ENCODE measurements around the gene RIC1.
"Not testable (repeated sequence)": the region's sequence is repeated elsewhere in the genome, so short reads cannot be mapped to it uniquely, and the experiment has no call there.

Gene RIC1

DNA sequence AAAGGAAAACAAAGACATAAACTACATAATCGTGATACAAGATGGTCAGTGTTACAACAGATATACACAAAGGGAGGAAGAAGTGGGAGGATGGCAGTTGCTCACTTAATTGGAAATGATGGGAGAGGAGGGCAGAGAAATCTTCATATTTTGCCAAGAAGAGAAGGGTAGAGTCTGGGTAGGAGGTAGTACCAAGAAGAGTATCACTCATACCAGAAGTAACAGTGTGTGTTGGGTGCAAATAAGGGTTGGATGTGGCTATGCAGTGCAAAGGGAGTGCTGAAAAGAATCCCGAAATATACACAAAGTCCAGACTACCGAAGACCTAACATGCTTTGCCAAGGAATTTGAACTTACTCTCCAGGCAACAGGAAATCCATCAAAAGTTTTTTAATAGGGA lies 163.0 kb downstream of the RIC1 start:
- no peak for DNase-seq

DNA sequence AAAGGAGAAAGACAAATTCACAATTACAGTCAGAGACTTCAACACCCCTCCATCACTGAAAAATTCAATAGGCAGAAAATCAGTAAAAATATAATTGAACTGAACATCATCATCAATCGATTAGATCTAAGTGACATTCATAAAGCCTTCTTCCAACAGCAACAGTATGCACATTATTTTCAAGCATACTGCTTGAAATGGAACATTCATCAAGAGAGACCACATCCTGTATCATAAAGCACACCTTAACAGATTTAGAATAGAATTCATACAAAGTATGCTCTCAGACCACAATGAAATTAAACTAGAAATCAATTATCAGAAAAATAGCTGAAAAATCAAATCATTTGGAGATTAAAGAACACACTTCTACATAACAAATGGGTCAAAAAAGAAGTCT lies 164.9 kb downstream of the RIC1 start:
- no peak for DNase-seq

DNA sequence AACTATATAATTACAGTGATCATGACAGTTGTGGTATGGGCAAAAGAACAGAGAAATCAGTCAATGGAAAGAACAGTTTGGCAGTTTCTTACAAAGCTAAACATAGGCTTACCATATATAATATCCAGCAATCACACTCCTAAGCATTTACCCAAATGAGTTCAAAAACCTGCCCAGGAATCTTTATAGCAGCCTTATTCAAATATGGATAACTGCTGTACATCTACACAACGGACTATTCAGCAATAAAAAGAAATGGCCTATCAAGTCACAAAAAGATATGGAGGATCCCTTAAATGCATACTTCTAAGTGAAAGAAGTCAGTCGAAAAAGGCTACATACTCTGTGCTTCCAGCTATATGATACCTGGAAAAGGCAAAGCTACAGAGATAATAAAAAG lies 167.4 kb downstream of the RIC1 start:
- no peak for DNase-seq

DNA sequence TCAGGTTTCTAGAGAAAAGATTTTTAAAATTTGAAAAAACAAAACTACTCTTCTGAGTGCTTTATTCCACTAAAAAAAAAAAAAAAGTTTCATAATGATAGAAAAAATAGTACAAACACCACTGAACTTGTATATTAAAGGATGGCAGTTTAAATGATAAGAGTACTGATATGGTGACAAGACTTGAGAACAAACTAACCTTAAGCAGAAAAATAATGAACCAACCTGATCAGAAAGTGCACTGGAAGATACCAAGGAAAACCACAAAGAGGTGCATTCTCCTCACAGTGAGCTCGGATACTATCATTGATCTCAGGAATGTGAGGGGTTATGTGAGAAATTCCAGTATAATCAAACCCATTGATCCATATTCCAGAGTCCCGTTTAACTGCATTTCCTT lies 169.7 kb downstream of the RIC1 start:
- DNase-seq, result no peak

DNA sequence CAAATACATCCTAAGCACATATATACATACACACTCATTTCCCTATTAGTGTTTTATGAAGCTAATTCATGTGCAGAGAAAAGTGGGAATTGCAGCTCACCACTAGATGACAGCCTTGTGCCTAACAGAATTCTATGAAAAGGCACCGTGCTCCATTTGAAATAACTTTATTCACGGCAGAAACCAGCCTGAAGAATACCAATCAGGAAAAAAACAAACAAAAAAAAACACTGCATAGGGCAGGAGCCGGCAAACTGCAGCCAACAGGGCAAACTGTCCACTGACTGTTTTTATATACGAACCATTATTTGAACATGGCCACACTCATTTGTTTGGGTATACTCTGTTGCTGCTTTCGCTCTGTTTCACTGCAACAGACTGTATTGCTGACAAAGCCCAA lies 170.4 kb downstream of the RIC1 start:
- DNase-seq, result no peak

DNA sequence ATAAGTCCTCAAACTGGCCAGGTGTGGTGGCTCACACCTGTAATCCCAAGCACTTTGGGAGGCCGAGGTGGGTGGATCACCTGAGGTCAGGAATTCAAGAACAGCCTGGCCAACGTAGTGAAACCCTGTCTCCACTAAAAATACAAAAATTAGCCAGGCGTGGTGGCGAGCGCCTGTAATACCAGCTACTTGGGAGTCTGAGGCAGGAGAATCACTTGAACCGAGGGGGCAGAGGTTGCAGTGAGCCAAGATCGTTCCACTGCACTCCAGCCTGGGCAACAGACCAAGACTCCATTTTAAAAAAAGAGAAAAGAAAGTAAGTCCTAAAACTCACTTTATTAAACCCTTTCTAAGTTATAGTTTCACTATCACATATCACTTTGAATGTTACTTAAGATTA lies 171.5 kb downstream of the RIC1 start:
- DNase-seq, result not testable (repeated sequence)

DNA sequence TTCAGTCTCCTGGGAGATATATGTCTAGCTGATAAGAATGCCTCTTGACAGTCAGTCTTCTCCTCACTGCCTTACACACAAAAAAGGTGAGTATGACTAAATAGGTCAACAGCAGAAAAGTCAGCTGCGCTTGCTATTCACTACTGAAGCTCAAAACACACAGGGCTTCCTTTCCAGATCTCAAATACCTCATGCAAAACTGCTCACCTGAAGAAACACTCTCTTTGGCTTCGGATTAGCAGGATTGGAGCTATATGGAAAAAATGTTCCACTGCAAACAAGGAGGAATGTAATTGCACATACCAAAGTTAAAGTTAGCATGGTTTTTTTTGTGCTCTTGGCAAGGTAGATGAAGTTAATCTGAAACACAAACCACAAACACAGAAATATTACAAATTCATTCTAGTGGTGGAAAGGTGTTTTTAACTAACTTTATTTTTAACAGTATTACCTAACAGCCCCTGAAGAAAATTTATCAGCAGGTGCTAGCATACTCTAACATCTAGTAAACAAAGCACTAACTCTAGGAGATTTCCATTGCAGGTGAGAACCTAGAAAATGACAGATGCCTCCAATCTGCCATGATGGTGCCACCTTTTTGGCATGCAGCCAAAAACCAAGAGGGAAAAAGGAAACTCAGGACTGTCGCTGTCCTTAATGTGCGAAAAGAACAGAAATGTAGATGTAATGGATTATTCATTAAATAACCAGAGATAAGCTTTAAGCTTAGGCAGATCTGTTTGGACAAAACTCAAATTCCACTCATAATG lies 172.2 kb downstream of the RIC1 start:
- DNase-seq, result no peak

DNA sequence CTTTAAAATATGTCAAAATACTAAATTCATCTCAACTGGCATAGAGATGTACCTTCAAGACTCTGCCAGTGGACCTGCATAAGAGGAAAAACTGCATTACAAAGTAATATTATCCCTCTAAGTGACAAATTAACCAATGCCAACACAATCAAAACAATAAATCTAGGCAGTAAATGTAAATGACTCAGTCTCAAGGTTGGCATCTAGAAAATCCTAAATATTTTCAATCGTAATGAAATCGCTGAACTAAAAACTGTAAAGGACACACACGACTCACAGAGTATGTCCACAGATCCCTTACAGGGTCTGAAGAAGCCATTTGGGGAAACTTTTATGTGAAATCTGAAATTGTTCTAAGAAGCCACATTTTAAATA lies 172.8 kb downstream of the RIC1 start:
- no peak for DNase-seq

DNA sequence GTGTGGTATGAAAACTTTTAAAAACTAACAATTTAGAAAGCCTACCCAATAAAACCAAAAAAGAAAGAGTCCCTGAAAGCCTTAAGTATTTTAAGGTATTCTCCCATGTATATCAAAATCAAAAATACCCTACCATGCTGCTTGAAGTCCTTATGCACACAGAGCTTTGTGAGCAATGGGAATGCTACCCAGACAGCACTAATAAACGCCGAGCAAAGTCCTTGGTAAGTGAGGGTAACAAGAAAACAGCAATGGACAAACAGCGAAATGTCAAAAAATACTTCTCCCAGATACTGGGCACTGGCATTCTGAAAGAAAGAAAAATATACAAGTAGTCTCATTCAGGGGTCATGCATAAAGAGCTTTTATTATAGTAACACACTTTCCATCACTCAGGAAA lies 176.6 kb downstream of the RIC1 start:
- no peak for DNase-seq

DNA sequence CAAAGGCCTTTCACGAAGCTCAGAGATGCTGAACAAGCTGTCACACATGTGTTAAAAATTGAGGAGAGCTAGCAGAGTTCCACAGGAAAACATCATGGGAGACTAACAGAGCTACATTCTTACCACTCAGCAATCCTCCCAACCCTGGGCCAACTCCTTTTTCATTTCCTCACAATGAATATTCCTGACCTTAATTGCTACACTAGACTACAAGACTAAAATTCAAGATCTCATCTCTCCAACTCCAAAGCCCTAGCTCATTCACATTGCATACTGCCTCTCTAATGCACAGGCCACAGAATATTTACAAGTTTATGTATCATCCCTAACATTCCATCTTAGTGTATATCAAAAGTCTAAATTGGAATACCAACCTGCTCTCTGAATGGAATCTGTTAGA lies 182.8 kb downstream of the RIC1 start:
- no peak for DNase-seq

DNA sequence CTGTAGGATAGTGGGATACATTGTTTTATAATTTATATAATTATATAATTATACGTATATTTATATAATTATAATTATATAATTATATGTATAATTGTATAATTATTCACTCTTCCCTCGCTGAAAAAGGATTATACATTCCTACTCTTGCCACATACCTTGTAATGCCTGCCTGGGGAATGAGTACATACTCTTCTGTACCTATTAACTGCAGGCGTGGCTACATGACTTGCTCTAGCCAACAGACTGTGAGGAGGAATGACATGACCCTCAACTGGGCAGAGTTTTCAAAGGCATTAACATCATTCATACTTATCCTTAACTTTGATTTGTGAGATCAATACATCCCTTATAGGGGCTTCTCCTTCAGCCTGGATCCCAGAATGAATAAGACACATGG lies 184.9 kb downstream of the RIC1 start:
- DNase-seq, result no peak

DNA sequence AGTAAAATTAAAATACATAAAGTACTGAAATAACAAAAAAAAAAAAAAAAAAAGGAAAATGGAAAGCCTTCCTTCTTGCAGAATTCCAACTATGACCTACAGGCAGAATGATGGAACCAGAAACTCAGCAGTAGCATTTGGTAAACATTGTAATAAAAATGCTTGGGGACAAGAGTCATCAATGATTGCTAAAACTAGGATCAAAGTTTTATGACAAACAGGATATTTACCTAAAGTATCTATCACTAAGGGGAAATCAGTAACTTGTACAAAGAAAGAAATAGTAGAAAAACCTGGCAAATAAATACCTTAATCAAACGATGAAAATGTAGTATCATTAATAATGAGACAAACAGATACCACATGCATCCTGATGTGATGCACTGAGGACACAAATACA lies 186.6 kb downstream of the RIC1 start:
- DNase-seq, result no peak

DNA sequence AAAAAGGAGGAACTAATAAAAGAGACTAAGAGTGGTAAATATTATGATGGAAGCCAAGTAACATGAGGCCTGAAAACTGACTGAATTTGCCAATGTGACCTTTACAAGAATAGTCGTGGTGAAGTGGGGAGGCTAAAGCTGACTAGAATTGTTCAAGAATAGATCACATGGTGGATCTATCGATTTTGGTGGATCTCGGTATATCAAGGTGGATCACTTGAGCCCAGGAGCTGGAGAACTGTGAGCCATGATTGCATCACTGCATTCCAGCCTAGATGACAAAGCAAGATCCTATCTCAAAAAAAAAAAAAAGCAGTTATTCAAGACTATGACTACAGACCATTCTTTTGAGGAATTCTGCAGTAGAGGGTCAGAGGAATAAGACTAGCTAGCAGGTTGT lies 189.0 kb downstream of the RIC1 start:
- DNase-seq, result no peak

DNA sequence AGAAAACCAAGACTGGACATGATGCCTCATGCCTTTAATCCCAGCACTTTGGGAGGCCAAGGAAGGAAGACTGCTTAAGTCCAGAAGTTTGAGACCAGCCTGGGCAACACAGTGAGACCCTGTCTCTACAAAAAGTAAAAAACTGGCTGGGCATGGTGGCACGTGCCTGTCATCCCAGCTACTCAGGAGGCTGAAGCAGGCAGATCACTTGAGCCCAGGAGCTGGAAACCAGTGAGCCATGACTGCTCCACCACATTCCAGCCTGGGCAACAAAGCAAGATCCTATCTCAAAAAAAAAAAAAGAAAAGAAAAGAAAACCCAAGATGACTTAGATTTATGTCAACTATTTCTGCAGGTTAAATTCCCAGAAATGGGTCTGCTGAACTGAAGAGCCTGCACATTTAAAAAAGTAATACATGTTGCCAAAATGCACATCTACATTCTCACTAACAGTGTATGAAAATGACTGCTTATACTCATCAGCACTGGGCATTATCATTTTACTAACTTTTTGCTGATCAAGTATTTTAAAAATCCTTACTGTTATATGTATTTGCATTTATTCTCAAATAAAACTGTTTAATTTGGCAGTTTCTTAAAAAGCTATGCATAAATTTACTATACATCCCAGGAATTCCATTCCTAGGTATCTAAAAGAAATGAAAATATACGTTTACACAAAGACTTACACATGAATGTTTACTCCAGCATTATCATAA lies 189.7 kb downstream of the RIC1 start:
- no peak for DNase-seq

DNA sequence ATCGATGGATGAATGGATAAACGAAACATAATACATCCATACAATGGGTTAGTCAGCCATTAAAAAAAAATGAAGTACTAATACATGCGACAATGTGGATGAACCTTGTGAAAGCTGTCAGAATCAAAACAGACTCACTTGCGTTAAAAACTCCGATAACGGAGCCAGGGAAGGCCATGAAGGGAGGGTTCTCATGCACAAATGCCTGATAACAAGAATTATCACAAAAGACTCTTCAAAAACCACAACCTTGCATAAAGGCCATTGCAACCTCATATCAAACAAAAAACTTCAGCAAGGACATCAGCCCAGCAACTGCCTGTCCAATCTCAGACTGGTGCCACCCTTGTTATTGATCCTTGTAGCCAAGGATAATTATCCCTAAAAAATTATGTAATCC lies 190.3 kb downstream of the RIC1 start:
- no peak for DNase-seq

DNA sequence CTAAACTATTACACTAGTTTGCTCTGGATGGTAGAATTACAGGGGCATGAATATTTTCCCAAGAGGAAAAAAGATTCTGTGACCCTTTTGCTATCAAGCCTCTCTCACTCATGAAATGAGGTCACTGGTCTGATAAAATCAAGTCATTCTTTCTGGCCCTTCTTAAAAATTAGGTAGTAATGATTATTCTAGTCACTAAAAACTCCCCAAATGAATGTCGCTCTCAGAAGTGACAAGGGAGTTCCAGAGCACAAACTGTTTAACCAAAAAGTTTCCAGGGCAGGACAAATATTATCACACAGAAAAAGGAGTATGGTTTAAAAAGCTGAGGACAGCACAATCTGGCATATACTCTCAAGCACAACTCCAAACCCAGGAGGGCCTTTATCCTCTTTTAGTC lies 191.5 kb downstream of the RIC1 start:
- DNase-seq, result no peak

DNA sequence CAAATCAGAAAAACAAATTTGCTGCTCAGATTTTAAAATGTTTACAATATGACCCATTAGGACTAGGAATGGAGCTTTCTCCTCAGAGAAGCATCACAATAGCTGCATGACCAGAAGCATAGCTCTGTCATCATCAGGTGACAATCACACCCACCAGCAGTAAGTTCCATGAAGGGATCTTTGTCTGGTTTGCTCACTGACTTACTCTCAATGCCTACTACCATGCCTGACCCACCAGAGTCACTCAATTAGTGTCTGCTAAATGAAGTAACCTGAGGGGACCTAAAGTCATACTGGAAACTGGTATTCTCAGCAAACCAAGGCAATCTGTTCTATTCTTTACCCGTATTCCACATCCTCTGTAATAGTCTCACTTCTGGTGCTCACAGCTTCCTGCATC lies 196.3 kb downstream of the RIC1 start:
- DNase-seq, result no peak

Data from stimulated activated CD4-positive, alpha-beta T cell treated with anti-CD3 and anti-CD28 coated beads, Interleukin-4, amount 100 ng/mL, for 1 hour (primary cell).